ENCODE measurements around the gene FOXL2.

The FOXL2 gene

DNA sequence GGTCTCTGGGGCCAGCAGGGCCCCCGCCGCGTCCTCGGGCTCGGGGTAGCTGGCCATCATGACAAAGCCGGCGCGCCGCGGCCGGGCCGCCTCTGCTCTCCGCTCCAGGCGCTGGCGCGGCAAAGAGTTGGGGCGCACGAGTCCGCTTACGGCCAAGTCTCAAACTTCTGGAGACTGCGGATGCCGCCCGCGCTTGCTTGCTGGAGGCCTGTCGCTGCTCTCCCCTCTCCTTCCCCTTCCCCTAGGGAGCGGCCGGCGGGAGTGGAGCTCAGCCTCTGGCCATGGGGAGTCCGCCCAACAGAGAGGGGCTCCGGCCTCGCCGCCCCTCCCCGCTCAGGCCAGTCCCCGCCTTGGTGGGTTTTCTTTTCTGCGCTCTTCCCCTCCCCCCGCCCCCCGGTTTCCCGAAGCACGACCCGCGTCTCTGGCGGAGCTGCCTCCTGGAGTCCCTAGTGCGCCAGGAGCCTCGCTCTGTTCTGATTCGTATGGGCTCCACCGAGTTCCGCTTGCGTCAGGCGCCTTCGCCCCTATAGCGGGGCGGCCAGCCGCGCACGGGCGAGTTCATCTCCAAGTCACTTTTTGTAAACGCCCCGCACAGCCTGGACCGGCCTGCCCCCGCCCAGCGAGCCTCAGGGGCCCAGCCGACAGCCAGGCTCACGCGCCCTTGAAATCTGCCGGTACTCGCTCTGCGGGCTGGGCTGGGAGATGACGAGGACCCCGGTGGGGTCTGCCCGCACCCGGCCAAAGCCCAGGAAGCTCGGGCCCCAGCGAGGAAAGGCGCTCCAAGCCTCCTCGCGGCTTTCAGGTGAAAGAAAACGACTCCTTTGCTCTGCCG lies at the start of gene FOXL2, which contains the start of gene FOXL2NB:
FOXL2 (minus strand) TSS at position 475 of the 832 bp plus-strand sequence; CDS start at position 60, 415 bp downstream.
FOXL2NB (plus strand) TSS at position 555 of the 832 bp plus-strand sequence; CDS start at position 703, 148 bp downstream.
- no peak for DNase-seq

DNA sequence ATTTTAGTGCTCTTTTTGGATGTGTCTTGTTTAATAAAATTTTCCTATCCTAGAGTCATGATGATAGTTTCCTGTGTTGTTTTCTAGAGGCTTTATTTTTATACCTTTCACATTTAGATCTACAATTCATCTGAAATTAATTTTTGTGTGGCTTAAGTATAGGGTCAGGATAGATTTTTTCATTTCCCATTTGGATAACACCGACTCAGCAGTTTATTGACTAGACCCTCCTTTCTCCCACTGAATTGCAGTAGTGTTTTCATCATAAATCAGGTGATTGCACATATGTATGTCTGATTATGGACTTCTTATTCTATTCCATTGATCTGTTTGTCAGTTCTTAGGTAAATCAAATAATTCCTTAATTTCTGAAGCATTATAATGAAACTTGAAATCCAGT lies 48.8 kb upstream of the FOXL2 start:
- DNase-seq = no peak

- no peak for DNase-seq
Measured at GRCh38 chr3:138987181-138987580, 40.2 kb upstream of the FOXL2 start.

DNA sequence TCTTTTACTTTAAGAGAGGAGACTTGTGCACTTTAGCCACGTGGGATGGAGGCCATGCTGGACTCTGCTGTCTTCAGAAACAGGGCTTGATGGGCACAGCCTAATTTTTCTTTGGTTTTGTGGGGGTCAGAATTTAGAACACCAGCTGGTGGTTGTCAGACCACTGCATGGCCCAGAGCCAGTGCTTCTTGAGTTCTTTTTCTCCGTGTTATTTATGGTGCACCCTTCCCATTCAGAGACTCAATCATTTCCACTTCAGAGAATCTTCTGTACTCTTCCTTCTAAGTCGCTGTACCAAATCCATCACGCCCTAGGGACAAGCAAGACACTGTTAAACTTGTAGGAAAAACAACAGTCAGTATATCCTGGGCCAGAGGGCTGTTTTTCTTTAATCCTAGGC lies 39.0 kb upstream of the FOXL2 start:
- no peak for DNase-seq

DNA sequence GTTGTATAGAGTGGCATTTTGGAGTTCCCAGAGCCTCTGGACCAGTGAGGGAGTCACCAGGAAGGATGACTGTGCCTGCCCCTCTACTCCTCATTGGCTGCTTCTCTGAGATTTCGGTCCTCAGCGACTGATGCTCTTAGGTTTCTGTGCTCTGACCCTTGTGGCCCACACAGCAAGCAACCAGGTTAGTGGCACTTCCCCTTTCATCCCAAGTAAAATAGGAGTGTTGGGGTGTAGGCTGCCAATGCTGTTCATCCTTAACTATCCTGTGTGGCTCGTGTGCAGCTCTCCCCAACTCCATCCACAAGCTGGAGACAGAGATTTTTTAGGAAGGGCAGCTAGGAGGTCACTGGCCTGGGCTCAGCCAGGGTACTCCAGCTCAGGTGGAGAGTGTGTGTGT lies 37.9 kb upstream of the FOXL2 start:
- DNase-seq = no peak

DNA sequence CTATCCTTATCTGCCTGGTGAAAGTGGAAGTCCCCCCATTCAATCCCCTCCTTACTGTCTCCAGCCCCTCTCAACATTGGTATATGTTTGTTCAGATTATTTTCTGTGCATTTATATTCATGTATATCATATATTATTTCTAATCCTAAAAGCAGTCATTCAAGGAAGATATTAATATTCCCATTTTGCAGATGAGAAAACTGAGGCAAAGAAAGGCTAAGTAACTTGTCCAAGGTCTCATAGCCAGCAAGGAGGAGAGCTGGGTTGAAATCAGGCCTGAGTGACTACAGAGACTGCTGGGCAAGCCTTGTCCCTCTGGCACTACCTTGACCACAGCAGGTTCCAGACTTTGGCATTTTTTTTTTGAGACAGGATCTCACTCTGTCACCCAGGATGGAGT lies 29.1 kb upstream of the FOXL2 start:
- DNase-seq = no peak

DNA sequence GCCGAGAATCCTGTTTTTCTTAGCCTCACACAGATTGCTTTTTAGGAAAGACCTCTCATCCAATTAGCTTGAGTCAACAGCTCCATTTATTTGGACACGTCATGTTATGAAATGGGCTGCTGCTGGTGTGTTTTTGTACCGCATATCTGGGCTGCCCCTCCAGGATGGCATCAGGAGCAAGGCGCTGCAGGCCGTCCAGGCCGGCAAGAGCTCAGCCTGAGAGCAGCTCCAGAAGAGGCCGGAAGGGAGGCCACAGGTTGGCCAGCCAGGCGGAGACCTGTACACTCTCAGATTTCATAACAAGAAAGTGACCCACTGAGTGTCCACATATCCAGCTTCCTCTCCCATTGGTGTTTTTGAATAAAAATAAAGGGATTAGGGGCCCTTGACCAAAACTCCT lies 28.4 kb upstream of the FOXL2 start:
- no peak for DNase-seq

DNA sequence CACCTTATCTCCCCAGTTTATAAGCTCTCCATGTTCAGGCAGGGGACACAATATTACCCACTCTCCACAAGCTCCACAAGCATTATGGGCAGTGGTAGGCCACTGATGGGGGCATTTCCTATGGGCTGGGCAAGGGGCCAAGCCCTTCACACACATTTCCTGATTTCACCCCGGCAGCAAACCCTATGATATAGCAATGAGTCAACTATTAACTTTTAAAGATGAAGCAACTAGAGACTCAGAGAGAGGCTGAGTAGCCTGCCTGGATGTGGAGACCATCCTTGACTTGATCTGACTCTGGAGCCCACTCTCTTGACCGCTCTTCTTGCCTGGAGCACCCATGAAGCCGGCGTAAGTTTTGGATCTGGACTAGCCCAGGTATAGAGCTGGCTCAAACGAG lies 27.5 kb upstream of the FOXL2 start:
- DNase-seq = no peak

DNA sequence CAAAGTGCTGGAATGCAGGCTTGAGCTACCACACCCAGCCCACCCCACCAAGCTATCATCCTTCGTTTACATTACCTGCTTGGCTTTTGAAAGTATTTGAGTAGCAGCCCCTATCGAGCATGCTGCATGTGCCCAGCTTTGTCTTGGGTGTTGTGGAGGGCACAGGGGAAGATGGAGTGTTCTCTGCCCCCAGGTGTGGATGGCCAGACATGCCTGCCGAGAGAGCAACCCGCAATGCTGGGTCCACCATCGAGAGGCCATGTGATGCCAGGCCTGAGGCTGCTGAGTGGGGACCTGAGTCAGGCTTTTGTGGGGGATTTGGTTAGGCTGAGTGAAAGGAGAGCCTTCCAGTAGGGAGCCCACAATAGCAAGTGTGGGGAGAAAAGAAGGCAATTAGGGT lies 26.0 kb upstream of the FOXL2 start:
- DNase-seq = no peak

- DNase-seq = no peak
Measured at GRCh38 chr3:138971766-138972320, 24.9 kb upstream of the FOXL2 start.

DNA sequence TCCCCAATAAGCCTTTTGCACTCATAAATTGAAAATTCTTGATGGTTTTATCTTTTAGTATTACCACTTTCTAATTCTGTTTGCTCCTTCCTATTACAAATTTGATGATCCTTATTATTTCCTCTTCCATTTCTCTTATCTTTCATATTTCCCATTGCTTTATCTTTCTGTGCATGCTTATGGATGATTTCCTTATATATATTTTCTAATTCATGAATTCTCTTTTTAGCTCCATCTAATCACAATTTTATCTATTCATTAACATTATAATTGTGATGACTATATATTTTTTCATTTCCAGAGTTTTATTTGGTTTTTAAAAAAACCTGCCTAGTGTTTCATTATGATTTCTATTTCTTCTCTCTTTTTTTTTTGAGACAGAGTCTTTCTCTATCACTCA lies 18.0 kb upstream of the FOXL2 start:
- no peak for DNase-seq

DNA sequence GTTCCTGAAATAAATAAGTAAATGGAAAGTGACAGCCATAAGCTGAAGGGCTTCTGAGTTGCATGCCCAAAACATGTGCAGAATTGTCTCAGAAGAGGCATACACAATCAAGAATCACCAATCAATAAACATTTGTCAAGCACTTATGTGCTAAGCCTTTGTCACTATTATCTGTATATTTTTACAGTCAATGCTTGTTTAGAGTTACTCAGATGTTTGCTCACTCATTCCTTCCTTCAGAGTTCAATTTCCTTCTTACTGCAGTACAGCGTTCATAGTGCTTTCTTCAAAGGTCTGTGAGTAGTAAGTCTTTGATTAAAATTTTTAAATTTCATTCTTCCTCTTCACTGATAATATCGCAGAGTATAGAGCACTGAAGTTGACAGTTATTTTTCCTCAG lies 17.3 kb upstream of the FOXL2 start:
- DNase-seq = no peak

DNA sequence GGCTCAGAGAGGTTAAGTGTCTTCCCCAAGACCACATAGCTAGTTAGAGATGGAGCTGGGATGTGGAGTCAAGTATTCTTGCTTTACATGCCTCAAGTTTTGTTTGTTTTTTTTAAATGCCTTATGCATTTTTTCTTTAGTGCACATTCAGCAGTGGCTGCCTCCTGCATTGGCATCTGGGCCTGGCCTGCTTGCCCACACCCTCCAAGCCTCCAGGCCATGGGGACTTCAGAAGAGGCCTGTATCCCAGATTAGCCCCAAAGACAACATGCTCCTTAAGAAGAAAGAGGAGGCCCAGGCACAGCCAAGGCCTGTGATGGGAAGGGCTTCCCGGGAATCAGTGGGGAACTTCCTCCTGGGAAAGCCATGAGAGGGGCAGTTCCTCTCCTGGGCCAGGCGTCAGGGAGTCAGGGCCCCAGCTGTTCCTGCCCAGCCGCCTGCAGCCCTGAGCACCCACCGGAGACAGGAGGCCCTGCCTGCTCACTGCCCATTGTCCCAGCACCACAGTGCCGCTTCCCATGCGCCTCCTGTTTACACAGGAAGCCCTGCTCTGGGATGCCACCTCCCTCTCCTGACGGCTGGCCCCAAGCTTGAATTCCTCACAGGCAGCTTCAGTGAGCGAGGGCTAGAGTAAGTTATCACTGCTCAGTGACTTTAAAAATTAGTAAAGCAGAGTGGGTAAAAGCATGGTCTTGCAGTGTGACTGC lies 16.1 kb upstream of the FOXL2 start:
- no peak for DNase-seq

GRCh38 chr3:138960417-138960852 lies 13.5 kb upstream of the FOXL2 start:
- no peak for DNase-seq

GRCh38 chr3:138950701-138951100 lies 3.8 kb upstream of the FOXL2 start:
- no peak for DNase-seq

DNA sequence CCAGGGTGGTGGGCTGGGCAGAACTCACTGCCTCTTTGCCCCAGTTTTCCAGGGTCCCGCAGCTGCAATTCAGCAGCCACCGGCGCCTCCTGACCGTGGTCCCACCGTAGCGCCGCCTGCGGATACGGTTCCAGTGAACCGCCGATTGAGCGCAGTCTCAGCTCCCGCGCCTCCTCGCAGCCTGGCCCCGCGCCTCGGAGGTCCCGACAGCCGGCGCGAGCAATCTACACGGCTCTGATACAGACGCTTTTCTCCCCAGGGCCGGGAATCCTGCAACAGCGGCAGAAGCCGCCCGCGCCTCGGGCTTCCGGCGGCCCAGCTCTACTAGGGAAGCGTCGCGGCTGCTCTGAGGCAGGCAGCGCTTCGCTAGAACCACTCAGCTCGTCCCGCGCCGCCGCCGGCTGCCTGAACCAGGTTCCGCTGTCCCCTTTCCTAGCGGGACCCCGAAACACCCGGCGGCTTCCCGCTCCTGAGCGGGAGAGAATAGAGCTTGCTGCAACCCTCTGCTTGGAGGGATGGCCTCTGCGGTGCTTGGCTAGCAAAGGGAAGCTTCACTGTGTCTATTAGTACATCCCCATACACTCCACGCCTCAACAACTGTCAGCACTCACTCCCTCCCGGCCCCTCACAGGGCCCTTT lies 3.2 kb upstream of the FOXL2 start:
- DNase-seq = no peak

DNA sequence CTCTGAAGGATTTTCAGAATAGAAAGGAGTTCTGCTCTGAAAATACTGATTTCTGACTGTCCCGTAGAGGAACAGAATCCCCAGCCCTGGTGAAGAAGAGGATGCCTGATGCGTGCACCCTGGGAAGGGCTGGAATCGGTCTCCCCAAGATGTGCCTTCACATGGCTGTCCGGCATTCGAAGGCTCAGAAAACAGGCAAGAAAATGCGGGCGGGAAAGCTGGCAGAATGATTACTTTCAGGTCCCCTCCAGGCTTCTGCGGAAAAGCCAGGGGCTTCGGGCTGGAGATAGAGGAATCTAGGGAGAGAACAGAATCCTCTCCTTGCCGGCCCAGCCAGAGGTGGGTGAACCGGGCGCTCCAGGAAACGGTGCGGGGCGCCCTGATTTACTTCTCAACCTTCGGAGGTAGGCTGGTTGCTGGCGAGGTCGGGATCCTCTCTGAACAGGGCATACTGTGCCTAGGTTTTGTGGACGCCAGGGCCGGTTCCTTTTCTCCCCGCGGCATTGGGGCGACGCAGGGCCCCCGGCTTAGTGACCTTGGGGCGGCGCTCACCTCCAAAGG lies 2.6 kb upstream of the FOXL2 start:
- DNase-seq = no peak

DNA sequence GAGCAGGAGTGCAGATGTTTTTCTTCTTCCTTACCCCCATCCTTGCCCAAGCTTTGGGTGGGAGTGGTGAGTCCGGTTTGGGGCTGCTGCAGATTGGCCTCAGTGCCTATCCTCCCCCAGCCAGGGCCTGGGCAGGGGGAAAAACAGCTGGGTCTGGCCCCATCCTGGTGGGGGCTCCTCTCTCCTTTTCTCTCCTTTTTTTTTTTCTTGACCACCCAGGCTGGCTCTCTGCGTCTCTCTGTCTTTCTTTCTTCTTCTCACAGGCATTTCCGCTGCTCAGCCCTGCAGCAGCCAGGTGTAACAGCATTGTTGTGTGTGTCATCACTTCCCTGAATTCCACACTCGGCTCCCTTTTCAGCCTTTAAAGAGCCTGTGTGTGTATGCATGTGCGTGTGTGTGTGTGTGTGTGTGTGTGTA lies 2.1 kb upstream of the FOXL2 start:
- no peak for DNase-seq

GRCh38 chr3:138948371-138949001 lies 1.5 kb upstream of the FOXL2 start:
- DNase-seq = no peak

DNA sequence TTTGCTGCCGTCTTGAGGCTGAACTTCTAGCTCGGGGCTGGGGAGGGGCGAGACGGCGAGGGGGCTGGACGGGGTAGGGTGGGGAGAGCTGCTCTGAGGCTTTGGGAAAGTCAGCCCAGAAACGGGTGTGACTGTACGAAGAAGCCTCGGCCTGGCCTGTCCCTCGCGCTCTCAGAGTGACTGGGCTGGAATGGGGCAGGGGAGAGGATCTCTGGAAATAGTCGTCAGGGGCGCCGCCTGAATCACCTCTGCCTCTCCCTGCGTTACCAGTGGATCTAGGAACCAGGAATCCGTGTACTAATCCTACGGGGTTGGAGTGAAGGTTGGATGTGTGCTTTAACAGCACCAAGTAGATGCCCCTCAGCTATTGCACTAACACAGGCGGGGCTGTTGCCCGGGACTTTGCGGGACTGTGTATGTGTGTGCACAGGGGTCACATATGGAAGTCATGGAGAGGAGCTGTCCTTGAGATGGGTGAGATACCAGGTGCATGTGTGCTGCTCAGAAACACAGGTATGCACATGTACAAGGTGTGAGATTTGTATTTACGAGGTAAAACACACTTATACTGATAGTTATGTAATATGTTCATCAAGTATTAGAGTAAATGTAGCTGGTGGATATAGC lies 671 bp upstream of the FOXL2 start:
- no peak for DNase-seq

DNA sequence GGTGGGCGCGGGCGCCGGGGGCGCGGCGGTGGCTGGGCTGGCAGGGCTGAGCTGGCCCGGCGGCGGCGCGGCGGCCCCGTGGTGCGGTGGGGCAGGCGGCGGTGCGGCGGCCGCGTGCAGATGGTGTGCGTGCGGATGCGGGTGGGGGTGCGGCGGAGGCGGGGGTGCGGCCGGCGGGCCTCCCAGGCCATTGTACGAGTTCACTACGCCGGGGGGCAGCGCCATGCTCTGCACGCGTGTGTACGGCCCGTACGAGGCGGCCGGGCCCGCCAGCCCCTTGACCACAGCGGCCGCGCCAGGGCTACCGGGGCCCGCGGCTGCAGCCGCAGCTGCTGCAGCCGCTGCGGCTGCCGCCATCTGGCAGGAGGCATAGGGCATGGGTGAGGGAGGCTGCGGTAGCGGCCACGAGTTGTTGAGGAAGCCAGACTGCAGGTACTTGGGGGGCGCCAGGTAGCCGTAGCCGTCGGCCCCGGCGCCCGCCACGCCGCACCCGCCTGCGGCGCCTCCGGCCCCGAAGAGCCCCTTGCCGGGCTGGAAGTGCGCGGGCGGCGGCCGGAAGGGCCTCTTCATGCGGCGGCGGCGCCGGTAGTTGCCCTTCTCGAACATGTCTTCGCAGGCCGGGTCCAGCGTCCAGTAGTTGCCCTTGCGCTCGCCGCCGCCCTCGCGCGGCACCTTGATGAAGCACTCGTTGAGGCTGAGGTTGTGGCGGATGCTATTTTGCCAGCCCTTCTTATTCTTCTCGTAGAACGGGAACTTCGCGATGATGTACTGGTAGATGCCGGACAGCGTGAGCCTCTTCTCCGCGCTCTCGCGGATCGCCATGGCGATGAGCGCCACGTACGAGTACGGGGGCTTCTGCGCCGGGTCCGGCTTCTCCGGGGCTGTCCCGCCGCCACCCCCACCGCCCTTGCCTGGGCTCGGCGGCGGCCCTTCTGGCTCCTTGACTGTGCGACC lies 951 bp downstream of the FOXL2 start:
- DNase-seq = no peak

All from NCI-H2227 treated with DMSO at 0.1 percent for 48 hours (cell line).